GM21786 (cell line): ENCODE results near the gene MROH2A.

ENCODE experiments used
- ATAC-seq: cut with Tn5 transposase; IDR thresholded peaks from one replicate; pipeline ENCODE4 v1.9.1; 2021; ENCODE audit not compliant: unreplicated experiment

The MROH2A gene

GRCh38 chr2:233817995-233818638 is 40.0 kb downstream of the MROH2A start:
- no peak for ATAC-seq

DNA sequence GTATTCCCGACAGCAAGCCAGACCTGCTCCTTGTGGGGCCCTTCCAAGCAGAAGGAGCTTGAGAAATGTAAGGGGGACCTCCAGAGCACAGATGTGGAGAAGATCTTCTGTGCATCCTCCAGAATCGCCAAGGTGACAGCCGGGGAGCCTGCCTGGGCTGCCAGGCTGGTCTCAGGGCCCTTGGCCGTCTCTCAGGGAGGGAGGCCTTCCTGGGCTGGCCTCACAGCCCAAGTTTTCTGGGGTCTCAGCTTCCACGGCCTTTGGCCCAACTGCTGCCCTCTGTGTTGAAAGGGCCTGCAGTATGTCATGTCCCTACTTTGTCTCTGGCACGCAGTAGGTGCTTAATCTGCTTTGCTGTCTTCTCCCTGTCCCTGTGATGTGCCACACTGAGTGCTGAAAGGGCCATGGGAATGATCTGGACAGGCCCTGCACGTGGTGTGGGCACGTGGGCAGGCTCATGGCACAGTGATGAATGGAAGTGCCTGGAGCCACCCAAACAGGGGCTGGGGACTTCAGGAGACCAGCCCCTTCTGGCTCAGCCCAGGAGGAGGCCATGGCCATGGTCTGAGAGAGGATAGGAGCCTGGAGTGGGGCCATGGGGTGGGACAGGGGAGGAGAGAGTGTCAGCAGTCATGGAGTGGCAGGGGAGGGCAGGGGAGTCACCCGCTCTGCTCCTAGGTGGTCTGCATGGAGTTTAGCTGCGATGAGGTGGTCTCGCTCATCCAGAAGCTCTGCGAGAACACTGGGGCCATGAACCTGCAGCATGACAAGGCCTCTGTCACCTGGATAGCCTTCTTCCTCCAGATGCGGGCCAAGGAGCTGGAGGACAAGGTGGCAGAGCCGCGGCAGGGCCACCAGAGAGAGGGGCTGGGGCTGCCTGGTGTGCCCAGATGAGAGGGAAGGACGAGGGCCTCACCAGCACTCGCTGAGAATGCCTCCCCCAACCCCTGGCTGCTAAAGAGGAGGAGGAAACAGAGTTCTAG is 40.8 kb downstream of the MROH2A start:
- no peak for ATAC-seq

DNA sequence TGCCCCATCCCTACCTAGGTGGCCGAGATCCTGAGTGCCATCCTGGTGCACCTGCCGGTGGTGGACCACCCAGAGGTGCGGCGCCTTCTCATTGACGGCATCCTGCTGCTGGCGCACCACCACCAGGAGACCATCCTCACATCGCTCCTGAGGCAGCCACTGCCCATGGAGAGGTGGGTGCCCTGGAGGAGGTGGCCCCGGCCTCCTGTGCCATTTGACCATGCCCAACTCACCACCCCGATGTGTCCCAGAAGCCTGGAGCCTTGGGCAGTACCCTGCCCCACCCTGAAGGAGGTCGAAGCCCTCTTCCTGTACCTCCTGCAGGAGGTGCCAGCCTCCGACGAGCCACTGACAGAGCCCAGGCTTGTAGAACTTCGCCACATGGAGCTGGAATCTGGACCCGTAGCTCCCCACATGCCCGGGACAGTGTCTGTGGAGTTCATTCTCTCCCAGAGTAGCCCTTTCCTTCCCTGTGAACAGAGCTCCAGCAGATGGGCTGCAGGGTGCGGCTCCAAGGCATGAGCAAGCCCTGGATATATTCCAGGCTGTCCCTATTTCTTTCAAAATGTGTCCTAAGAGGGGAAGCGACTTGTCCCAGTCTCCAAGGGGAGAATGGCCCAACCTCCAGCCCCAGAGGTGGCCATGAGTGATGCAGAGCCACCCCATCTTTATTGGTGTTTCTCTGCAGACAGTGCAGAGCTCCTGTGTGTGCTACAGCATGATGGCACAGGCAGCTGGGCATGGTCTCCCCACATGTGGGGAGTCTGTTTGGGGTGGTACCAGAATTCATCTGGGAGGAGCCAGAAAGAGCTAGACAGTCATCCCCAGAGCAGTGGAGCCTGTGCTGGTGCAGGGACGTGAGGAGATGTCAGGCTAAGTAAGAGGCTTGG is 42.0 kb downstream of the MROH2A start:
- no peak for ATAC-seq

- no peak for ATAC-seq
Observed at GRCh38 chr2:233820774-233821105, 42.6 kb downstream of the MROH2A start.

GRCh38 chr2:233821196-233821595 is 43.1 kb downstream of the MROH2A start:
- no peak for ATAC-seq

DNA sequence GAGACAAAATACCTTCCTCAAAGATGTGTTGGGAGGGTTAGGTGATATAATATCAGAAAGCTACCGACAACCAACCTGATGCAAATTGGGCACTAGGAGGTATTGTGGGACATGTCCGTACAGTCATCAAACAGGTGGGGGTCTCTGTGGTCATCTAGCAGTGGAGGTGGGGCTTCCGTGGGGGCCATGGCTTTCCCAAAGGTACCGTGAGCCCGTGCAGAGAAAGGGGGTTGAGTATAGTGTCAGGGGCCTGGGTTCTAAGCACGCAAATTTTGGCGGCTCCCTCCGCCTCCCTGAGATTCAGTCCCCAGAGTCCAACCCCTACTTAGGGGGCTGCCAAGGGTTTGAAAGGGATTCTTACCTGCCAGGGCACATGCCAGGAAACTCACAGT is 43.6 kb downstream of the MROH2A start:
- ATAC-seq: no peak

- no peak for ATAC-seq
Observed at GRCh38 chr2:233822101-233822771, 44.1 kb downstream of the MROH2A start.

- no peak for ATAC-seq
Observed at GRCh38 chr2:233822781-233823730, 44.9 kb downstream of the MROH2A start.

GRCh38 chr2:233823731-233824121 is 45.6 kb downstream of the MROH2A start:
- no peak for ATAC-seq

DNA sequence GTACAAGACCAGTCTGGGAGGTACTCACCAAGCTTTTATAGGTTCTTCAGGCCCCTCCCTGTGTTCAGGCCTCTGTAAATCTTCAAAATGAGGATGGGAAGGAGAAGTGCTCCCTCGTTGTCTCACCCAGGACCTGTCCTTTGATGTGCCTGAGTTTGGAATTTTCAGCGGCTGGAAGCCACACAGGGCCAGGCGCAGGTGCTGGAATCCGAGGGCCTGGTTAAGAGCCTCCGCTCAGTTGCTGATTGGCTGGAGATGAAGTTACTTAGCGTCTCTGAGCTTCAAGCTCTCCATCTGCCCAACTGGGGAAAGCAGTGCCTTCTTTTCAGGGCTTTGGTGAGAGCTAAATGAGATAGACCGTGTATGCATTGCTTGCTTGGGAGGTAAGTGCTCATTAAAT is 46.2 kb downstream of the MROH2A start:
- no peak for ATAC-seq

- no peak for ATAC-seq
Observed at GRCh38 chr2:233828546-233829192, 50.5 kb downstream of the MROH2A start.

DNA sequence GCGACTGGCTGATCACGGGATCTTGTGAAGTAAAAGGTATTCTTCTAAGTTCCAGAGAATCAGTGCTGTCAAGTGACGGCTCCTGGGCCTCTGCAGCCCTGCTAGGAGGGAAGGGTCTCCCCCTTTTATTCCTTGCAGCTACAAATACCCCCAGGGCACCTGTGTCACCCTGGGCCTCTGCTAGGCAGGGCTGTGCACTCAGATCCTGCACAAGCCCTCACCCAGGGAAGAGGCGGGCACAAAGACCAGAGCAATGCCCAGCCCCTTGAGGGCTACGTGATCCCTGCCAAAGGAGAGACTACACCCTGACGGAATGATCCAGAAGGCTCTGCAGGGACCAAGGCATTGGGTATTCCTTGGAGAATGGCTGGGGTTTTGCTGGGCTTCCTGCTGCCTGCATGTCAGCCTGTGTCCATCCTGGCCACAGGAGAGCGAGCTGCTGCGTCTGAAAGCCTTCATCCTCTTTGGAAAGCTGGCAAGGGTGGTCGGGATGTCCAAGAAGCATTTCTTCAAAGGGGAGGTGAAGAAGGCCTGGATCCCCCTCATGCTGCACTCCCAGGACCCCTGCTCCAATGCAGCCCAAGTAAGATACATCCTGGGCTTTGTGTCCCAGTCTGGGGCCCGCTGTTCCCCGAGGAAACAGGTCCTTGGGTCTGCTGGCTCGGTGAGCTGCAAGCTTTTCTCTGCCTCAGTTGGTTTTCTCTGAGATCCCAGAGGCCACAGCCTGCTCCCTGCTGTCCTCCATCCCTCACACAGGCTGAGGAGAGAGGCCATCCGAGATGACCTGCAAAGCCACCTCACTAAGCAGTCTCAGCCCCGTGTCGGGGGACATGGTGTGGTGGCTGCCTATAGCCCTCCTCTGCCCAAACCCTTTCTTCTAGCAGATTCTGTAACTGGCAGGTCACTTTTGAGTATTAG is 51.3 kb downstream of the MROH2A start:
- no peak for ATAC-seq

DNA sequence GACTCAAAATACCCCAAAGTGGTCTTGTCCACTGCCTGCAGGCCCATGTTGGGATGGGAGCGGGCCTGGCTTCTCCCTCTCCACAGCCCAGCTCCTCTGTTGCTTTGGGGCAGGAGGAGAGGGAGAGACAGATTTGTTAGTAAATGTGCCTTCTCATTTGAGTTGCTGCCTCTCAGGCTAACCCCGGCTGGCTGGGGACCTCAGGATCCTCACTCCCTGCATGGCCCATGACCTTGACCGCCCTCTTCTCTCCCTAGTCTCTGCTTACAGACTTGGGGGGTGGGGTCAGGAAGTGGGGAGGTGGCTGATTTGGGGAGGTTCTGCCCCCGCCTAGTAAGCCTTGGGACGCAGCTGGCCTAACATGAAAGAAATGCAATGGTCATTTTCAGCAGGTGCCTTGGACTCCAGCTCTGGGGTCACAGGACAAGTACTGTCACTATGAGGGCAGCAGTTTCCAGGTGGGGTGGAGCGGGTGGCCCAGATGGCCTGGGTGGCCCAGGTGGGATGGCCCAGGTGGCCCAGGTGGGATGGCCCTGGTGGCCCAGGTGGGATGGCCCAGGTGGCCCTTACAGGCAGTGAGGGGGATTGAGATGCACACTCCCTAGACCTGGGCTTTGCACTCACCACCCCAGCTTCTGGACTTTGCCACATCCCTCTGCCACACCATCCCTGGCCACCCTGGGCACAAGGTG is 52.1 kb downstream of the MROH2A start:
- no peak for ATAC-seq

- no peak for ATAC-seq
Observed at GRCh38 chr2:233831011-233831721, 53.0 kb downstream of the MROH2A start.

GRCh38 chr2:233831861-233832260 is 53.7 kb downstream of the MROH2A start:
- no peak for ATAC-seq

GRCh38 chr2:233832414-233832813 is 54.3 kb downstream of the MROH2A start:
- no peak for ATAC-seq

DNA sequence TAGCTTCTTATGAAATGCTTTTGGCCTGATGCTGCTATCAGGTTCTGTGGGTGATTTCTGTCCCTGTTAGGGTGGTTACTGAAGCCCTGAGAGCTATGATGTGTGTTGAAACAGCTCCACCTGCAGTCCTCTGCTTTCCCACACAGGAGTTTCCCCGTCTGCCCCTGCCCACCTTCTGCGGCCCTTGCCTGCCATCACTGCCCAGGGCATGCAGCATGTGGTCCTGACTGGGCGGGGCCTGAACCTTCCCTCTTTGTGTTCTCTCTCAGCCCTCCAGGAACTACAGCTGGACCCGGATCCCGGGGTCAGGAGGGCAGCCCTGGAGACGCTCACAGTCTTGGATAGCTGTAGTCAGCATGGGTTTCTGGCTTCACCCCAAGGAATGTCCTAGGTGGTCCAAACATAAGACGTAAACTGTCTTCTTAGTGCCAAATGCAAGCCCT is 54.8 kb downstream of the MROH2A start:
- ATAC-seq: no peak
